Measurements from ENCODE around the gene LRRC30. TPM values are rescaled to one million over a fixed set of nuclear protein-coding genes. Genes with fewer than 3 reads are reported as not detected.

LRRC30 gene
- total RNA-seq, 2 donors from 2014 or later = not detected

DNA sequence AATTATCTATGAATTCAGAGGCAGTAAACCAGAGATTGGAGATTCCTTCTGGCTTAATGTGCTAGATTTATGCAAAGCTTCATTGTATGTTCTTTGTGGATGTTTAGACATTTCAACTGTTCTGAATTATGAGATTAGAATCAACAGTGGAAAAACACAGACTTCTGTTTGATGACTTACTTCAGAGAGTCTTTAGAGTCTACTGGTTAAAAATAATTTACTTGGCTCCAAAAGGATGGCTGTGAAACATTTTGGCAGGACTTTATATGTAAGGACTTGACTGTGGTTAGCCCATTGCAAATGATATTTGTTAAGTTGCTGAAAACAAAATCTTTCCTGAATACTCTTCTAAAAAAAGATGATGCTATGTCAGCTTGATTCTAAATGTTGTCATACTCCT lies 25.5 kb upstream of the LRRC30 start:
- DNase-seq = no peak
- Histone ChIP-seq H3K36me3 (no peaks in the 10 kb centered on the region), H3K9ac (ENCODE audit: low read depth in 2 of 2, low read length in 2 of 2) (no peak overlapping the region), H3K9me3 (no peaks in the 10 kb centered on the region), H3K4me3 (no peak overlapping the region), H3K27me3 (no peaks in the 10 kb centered on the region), H3K27ac (no peak overlapping the region), H3K4me1 (no peaks in the 10 kb centered on the region)
- TF ChIP-seq, protein P1, sequence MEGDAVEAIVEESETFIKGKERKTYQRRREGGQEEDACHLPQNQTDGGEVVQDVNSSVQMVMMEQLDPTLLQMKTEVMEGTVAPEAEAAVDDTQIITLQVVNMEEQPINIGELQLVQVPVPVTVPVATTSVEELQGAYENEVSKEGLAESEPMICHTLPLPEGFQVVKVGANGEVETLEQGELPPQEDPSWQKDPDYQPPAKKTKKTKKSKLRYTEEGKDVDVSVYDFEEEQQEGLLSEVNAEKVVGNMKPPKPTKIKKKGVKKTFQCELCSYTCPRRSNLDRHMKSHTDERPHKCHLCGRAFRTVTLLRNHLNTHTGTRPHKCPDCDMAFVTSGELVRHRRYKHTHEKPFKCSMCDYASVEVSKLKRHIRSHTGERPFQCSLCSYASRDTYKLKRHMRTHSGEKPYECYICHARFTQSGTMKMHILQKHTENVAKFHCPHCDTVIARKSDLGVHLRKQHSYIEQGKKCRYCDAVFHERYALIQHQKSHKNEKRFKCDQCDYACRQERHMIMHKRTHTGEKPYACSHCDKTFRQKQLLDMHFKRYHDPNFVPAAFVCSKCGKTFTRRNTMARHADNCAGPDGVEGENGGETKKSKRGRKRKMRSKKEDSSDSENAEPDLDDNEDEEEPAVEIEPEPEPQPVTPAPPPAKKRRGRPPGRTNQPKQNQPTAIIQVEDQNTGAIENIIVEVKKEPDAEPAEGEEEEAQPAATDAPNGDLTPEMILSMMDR (IDR thresholded peaks at IDR 0.05) = no peak
- intact Hi-C loops (cut with DNase I) = no loop called here

DNA sequence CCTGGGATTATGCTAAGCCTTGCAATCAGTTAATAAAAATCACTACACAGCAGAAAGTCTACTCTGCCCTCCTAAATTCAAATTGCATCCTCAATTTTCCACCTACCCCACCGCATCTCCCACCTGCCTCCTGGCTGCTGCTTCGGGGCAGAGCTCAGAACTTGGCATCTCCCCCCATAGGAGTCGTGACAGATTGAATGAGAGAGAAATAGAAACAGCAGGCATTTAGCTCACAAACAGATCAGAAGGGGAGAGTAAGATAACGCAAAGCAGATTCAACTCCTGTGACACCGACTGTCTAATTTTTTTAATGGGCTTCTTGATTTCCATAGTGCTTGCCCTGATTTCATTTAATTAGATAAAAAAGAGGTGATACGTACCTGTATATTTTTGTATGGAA lies 24.7 kb upstream of the LRRC30 start:
- Histone ChIP-seq H3K4me3 (no peak overlapping the region), H3K9me3 (no peaks in the 10 kb centered on the region), H3K27ac (no peak overlapping the region), H3K36me3 (no peaks in the 10 kb centered on the region), H3K9ac (ENCODE audit: low read depth in 2 of 2, low read length in 2 of 2) (no peak overlapping the region), H3K4me1 (no peaks in the 10 kb centered on the region), H3K27me3 (no peaks in the 10 kb centered on the region)
- DNase-seq = no peak
- intact Hi-C loops (cut with DNase I) = no loop called here
- TF ChIP-seq, protein P1 (IDR thresholded peaks at IDR 0.05) = no peak

DNA sequence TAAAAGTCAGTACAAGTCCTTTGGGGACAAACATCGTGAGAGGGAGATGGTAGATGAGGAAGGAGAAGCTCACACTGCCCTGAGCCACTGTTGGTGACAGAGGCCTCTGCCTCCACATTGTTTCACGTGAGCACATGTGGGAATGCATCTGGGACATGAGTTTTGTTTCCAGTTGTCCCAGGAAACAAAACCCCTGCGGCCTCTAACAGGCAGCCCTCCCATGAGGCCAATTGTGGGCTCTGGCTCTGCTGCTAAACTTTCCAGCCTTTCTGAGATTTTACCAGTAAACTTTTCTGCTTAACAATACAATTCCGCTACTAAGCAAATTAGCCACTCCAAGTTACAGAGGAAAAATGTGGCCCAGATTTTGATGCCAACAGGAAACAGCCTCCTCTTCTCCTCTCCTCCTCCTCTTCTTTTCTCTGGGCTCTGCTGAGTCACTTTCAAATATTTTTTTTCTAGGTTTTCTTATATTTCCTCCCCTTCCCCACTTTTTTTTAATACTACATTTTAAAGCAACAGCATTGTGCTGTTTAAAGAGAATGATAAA lies 23.4 kb upstream of the LRRC30 start:
- DNase-seq = no peak
- no peaks in the 10 kb centered on the region for H3K27me3 ChIP-seq
- no peaks in the 10 kb centered on the region for H3K36me3 ChIP-seq
- no peaks in the 10 kb centered on the region for H3K4me1 ChIP-seq
- no peak overlapping the region for H3K9ac ChIP-seq (ENCODE audit: low read depth in 2 of 2, low read length in 2 of 2)
- TF ChIP-seq, protein P1 (IDR thresholded peaks at IDR 0.05) = no peak
- intact Hi-C loops (cut with DNase I) = no loop called here
- H3K4me3 ChIP-seq = no peak overlapping the region
- no peaks in the 10 kb centered on the region for H3K9me3 ChIP-seq
- no peak overlapping the region for H3K27ac ChIP-seq

DNA sequence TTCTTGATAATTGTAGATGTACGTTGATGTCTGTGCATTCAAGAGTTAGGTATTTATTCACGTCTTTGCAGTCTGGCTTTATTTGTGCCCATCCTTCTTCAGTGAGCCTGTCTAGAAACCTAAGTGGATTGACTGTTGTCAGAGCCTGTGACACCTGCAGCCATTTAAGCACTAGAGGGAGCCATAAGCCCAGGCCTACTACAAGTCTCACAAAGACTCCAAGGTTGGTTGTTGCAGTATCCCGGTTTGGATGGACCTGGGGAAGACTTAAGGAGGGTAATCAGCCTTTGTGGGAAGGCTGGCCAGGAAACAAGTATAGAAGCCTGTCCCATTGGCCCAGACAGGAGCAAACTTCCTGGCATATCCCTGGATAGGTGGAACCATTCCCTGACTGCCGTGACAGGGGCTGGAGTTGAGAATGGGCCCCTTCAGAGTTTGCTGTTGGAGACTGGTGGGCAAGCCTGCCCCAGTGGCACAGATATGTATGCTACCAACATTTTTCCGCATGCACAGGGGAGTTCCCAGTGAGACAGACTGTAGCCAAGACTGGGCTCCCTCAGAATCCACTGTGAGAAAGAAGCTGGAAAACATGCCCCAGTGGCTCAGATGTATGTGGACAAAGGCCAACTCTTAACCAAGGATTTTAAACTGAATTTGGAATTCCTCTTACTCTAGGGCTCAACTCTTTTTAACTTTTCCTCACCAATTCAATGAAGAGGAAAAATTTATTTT lies 9.3 kb upstream of the LRRC30 start:
- intact Hi-C loops (cut with DNase I) = no loop called here
- Histone ChIP-seq H3K9me3 (no peaks in the 10 kb centered on the region), H3K27ac (no peak overlapping the region), H3K4me1 (no peaks in the 10 kb centered on the region), H3K9ac (ENCODE audit: low read depth in 2 of 2, low read length in 2 of 2) (no peak overlapping the region), H3K36me3 (no peaks in the 10 kb centered on the region), H3K27me3 (no peaks in the 10 kb centered on the region), H3K4me3 (no peak overlapping the region)
- peak; percentile 20 for DNase-seq
- TF ChIP-seq, protein P1 (IDR thresholded peaks at IDR 0.05) = peak; percentile 58

DNA sequence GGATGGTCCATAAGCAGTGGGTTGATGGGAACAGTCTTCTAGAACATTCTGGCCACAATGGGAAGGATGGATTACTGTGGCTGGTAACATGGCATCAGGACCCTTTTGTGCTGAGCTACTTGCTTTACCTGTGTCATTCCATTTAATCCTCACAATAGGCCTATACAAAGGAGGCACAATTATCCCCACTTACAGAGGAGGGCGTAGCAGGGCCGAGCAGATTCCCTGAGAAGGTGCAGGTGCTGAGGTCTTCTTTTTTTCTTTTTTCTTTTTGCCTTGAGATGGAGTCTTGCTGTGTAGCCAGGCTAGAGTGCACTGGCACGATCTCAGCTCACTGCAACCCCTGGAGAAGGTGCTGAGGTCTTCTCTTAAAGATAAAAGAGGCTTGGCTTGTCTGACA lies 6.7 kb upstream of the LRRC30 start:
- Histone ChIP-seq H3K4me3 (no peak overlapping the region), H3K27ac (no peak overlapping the region), H3K4me1 (no peaks in the 10 kb centered on the region), H3K9me3 (no peaks in the 10 kb centered on the region), H3K27me3 (no peaks in the 10 kb centered on the region), H3K36me3 (no peaks in the 10 kb centered on the region), H3K9ac (ENCODE audit: low read depth in 2 of 2, low read length in 2 of 2) (no peak overlapping the region)
- intact Hi-C loops (cut with DNase I) = no loop called here
- TF ChIP-seq, protein P1 (IDR thresholded peaks at IDR 0.05) = no peak
- DNase-seq = no peak
